GM10266 (cell line): ENCODE measurements around the gene GRID1.

Source experiments
- DNase-seq: peaks from one replicate; pipeline ENCODE4 v3.0.0; 2012; ENCODE audit errors: extremely low spot score
- CTCF ChIP-seq: IDR thresholded peaks from 2 replicates; pipeline ENCODE4 v1.5.1; 2012; ENCODE audit warnings: mild to moderate bottlenecking, low read depth; ENCODE audit not compliant: control insufficient read depth, insufficient read depth; ENCODE audit errors: missing control alignments

The GRID1 gene

GRCh38 chr10:85927952-85928665 lies 438.5 kb downstream of the GRID1 start:
- TF ChIP-seq CTCF: no peak
- DNase-seq: no peak

DNA sequence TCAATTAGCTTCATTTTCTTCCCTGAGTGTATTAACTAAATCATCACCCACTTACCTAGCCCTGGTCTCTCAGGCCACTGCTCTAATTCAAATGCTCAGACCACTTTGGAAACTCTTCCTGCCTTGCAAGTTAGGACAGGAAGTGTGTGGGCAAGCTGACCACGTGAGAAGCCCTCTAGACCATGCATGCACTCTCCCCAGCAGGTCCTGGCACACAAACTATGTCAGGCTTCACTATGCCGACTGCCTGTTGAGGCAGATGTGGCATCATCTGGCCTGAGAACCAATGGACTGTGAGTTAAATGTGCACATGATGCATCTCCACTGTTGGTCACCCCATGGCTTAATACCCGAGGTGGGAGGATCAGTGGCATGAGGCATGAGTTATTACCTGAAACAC lies 439.6 kb downstream of the GRID1 start:
- no peak for DNase-seq
- no peak for TF ChIP-seq CTCF

GRCh38 chr10:85926136-85926535 lies 440.5 kb downstream of the GRID1 start:
- TF ChIP-seq CTCF: no peak
- DNase-seq: no peak

GRCh38 chr10:85925201-85925750 lies 441.3 kb downstream of the GRID1 start:
- DNase-seq: no peak
- no peak for TF ChIP-seq CTCF

DNA sequence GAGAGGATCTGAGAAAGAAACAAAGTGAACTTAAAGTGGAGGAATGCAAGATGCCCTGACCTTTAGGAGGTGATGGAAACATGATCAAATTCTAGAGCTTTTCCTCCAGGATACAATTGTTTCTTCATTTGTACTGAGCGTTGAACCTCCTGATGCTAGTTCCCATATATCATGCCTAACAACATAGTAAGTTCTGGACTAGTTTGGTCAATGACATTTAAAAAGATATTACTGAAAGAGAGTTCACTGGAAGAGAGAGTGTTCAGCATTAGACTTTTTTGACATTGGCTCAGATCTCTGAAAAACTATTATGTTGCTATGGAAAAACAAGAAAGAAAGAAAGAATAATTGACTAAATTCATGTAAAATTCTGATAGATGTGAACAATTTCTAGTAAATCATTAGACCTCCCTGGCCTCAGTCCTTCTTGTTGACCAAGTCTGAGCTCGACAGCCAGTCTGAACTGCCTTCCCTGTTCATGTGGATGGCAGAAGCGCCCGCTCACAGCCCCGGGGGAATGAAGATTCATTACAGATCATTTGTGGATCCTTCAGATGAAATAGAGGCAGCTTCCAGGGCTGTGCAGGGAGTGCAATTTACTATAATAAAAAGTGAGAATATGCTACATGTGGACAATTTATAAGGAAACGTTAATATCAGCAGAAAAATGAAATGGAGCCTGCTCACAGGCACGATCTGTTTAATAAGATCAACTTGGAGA lies 442.1 kb downstream of the GRID1 start:
- no peak for TF ChIP-seq CTCF
- no peak for DNase-seq

DNA sequence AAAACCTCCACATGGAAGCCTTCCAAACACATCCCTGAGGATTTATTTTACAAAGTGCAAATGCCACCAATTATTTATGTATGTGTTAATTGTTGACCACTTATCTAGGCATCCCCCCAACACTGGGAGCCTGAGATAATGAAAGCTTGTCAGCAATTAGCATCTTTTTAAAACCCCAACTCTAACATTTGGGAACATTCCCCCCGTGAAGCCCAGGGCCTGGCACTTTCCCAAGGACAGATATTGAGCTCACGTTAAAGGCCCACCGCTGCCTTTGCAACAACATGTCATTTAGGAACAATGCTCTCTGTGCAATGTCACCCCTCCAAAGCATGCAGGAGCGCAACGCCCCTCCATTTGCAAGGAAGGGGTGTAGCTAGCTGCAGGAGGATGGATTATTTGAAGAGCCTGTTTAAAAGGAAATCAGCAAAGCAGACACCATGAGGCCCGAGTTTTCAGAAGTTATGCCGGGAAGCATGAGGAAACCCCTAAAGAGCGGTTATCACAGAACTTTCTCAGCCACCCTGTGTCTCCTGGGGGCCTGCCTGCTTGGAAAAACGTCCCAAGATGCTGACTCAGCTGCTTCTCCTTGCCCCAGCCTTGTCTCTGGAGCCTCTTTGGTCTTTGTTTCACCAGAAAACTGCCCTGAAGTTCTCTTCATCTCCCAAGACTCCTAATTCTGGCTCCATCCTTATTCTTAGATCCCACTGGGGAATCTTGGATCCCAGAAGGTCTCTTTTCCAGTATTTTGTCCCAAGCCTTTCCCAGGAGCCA lies 444.1 kb downstream of the GRID1 start:
- TF ChIP-seq CTCF: no peak
- no peak for DNase-seq

- TF ChIP-seq CTCF: no peak
- DNase-seq: no peak
Measured at GRCh38 chr10:85921789-85922188, 444.8 kb downstream of the GRID1 start.
